Activated naive CD4-positive, alpha-beta T cell treated with anti-CD3 and anti-CD28 coated beads, Interleukin-2, amount 50 U/mL, for 24 hours (primary cell): Measurements from ENCODE around the gene BRPF1.
A peak's percentile ranks its signal among the peaks of the same experiment; 100 is the strongest.

Experiments used
- H3K27ac Mint-ChIP-seq: one replicate; pipeline ENCODE4 v1.8.0; 2021; ENCODE audit warnings: mild to moderate bottlenecking, mixed read lengths
- H3K27me3 Mint-ChIP-seq: one replicate; pipeline ENCODE4 v1.8.0; 2021; ENCODE audit warnings: mixed read lengths
- H3K36me3 Mint-ChIP-seq: one replicate; pipeline ENCODE4 v1.8.0; 2021; ENCODE audit warnings: mixed read lengths
- H3K4me1 Mint-ChIP-seq: one replicate; pipeline ENCODE4 v1.8.0; 2021; ENCODE audit warnings: mixed read lengths
- H3K4me3 Mint-ChIP-seq: one replicate; pipeline ENCODE4 v1.8.0; 2021; ENCODE audit warnings: mild to moderate bottlenecking, mixed read lengths
- H3K9me3 Mint-ChIP-seq: one replicate; pipeline ENCODE4 v1.8.0; 2021; ENCODE audit warnings: mixed read lengths

BRPF1 gene

GRCh38 chr3:9716801-9717555 lies 14.6 kb upstream of the BRPF1 start:
- Mint-ChIP-seq H3K4me1 (peaks cover 14% of the 10 kb centered on the region), H3K27me3 (no peaks in the 10 kb centered on the region), H3K27ac (no peak overlapping the region), H3K9me3 (no peaks in the 10 kb centered on the region), H3K4me3 (no peak overlapping the region), H3K36me3 (no peaks in the 10 kb centered on the region)

- Mint-ChIP-seq H3K27me3 (no peaks in the 10 kb centered on the region), H3K4me1 (peaks cover 14% of the 10 kb centered on the region), H3K36me3 (no peaks in the 10 kb centered on the region), H3K9me3 (no peaks in the 10 kb centered on the region), H3K27ac (no peak overlapping the region), H3K4me3 (no peak overlapping the region)
Observed at GRCh38 chr3:9717563-9717962, 14.0 kb upstream of the BRPF1 start.

GRCh38 chr3:9718118-9718517 lies 13.4 kb upstream of the BRPF1 start:
- Mint-ChIP-seq H3K9me3 (no peaks in the 10 kb centered on the region), H3K36me3 (no peaks in the 10 kb centered on the region), H3K4me1 (peaks cover 14% of the 10 kb centered on the region), H3K27ac (no peak overlapping the region), H3K4me3 (no peak overlapping the region), H3K27me3 (no peaks in the 10 kb centered on the region)

GRCh38 chr3:9721015-9721699 lies 10.4 kb upstream of the BRPF1 start:
- no peaks in the 10 kb centered on the region for H3K36me3 Mint-ChIP-seq
- no peaks in the 10 kb centered on the region for H3K27me3 Mint-ChIP-seq
- peaks cover 14% of the 10 kb centered on the region for H3K4me1 Mint-ChIP-seq
- H3K4me3 Mint-ChIP-seq, result no peak overlapping the region
- H3K27ac Mint-ChIP-seq, result no peak overlapping the region
- H3K9me3 Mint-ChIP-seq, result no peaks in the 10 kb centered on the region

GRCh38 chr3:9721700-9722060 lies 9.9 kb upstream of the BRPF1 start:
- H3K9me3 Mint-ChIP-seq, result no peaks in the 10 kb centered on the region
- H3K4me1 Mint-ChIP-seq, result peaks cover 16% of the 10 kb centered on the region
- no peak overlapping the region for H3K27ac Mint-ChIP-seq
- H3K36me3 Mint-ChIP-seq, result no peaks in the 10 kb centered on the region
- H3K27me3 Mint-ChIP-seq, result no peaks in the 10 kb centered on the region
- no peak overlapping the region for H3K4me3 Mint-ChIP-seq

GRCh38 chr3:9725775-9726515 lies 5.6 kb upstream of the BRPF1 start:
- no peaks in the 10 kb centered on the region for H3K9me3 Mint-ChIP-seq
- H3K27ac Mint-ChIP-seq, result no peak overlapping the region
- no peak overlapping the region for H3K4me3 Mint-ChIP-seq
- H3K4me1 Mint-ChIP-seq, result peaks cover 28% of the 10 kb centered on the region
- H3K36me3 Mint-ChIP-seq, result no peaks in the 10 kb centered on the region
- H3K27me3 Mint-ChIP-seq, result no peaks in the 10 kb centered on the region

- no peaks in the 10 kb centered on the region for H3K36me3 Mint-ChIP-seq
- no peaks in the 10 kb centered on the region for H3K27me3 Mint-ChIP-seq
- no peaks in the 10 kb centered on the region for H3K9me3 Mint-ChIP-seq
- peaks cover 29% of the 10 kb centered on the region for H3K4me1 Mint-ChIP-seq
- H3K4me3 Mint-ChIP-seq, result peak overlapping the region; percentile 63
- peak overlapping the region; percentile 44 for H3K27ac Mint-ChIP-seq
Observed at GRCh38 chr3:9727041-9727595, 4.4 kb upstream of the BRPF1 start.

- Mint-ChIP-seq H3K27ac (peak overlapping the region; percentile 44), H3K36me3 (no peaks in the 10 kb centered on the region), H3K4me3 (peak overlapping the region; percentile 63), H3K4me1 (peaks cover 34% of the 10 kb centered on the region), H3K27me3 (no peaks in the 10 kb centered on the region), H3K9me3 (no peaks in the 10 kb centered on the region)
Observed at GRCh38 chr3:9727743-9728142, 3.8 kb upstream of the BRPF1 start.

- Mint-ChIP-seq H3K4me1 (peaks cover 51% of the 10 kb centered on the region), H3K27me3 (no peaks in the 10 kb centered on the region), H3K27ac (no peak overlapping the region), H3K9me3 (no peaks in the 10 kb centered on the region), H3K4me3 (no peak overlapping the region), H3K36me3 (no peaks in the 10 kb centered on the region)
Observed at GRCh38 chr3:9729419-9729818, 2.1 kb upstream of the BRPF1 start.

- Mint-ChIP-seq H3K4me1 (peaks cover 64% of the 10 kb centered on the region), H3K4me3 (peak overlapping the region; percentile 97), H3K27me3 (no peaks in the 10 kb centered on the region)
Observed at GRCh38 chr3:9730657-9731205, 804 bp upstream of the BRPF1 start.

GRCh38 chr3:9732080-9732739 lies 675 bp downstream of the BRPF1 start:
- H3K36me3 Mint-ChIP-seq, result peaks cover 3% of the 10 kb centered on the region
- peak overlapping the region; percentile 98 for H3K27ac Mint-ChIP-seq
- peaks cover 69% of the 10 kb centered on the region for H3K4me1 Mint-ChIP-seq
- peak overlapping the region; percentile 95 for H3K4me3 Mint-ChIP-seq
- no peaks in the 10 kb centered on the region for H3K9me3 Mint-ChIP-seq
- H3K27me3 Mint-ChIP-seq, result no peaks in the 10 kb centered on the region

More at GRCh38 chr3:9730657-9731205, 804 bp upstream of the BRPF1 start:
- H3K27ac Mint-ChIP-seq, result peak overlapping the region; percentile 98
- H3K9me3 Mint-ChIP-seq, result no peaks in the 10 kb centered on the region
- H3K36me3 Mint-ChIP-seq, result peaks cover 3% of the 10 kb centered on the region

- Mint-ChIP-seq H3K27ac (peak overlapping the region; percentile 98), H3K4me1 (peaks cover 66% of the 10 kb centered on the region), H3K4me3 (peak overlapping the region; percentile 95), H3K36me3 (peaks cover 3% of the 10 kb centered on the region), H3K27me3 (no peaks in the 10 kb centered on the region), H3K9me3 (no peaks in the 10 kb centered on the region)
Observed at GRCh38 chr3:9732740-9733115, 1.2 kb downstream of the BRPF1 start.

- H3K36me3 Mint-ChIP-seq, result peaks cover 13% of the 10 kb centered on the region
- peak overlapping the region; percentile 26 for H3K27ac Mint-ChIP-seq
- H3K9me3 Mint-ChIP-seq, result no peaks in the 10 kb centered on the region
- no peak overlapping the region for H3K4me3 Mint-ChIP-seq
- H3K27me3 Mint-ChIP-seq, result no peaks in the 10 kb centered on the region
- peaks cover 56% of the 10 kb centered on the region for H3K4me1 Mint-ChIP-seq
Observed at GRCh38 chr3:9736831-9737230, 5.3 kb downstream of the BRPF1 start.

GRCh38 chr3:9739181-9739580 lies 7.6 kb downstream of the BRPF1 start:
- H3K36me3 Mint-ChIP-seq, result peaks cover 13% of the 10 kb centered on the region
- H3K4me3 Mint-ChIP-seq, result no peak overlapping the region
- H3K9me3 Mint-ChIP-seq, result no peaks in the 10 kb centered on the region
- H3K27ac Mint-ChIP-seq, result no peak overlapping the region
- peaks cover 36% of the 10 kb centered on the region for H3K4me1 Mint-ChIP-seq
- H3K27me3 Mint-ChIP-seq, result no peaks in the 10 kb centered on the region

- H3K27ac Mint-ChIP-seq, result no peak overlapping the region
- H3K9me3 Mint-ChIP-seq, result no peaks in the 10 kb centered on the region
- H3K4me3 Mint-ChIP-seq, result no peak overlapping the region
- H3K4me1 Mint-ChIP-seq, result peaks cover 13% of the 10 kb centered on the region
- H3K36me3 Mint-ChIP-seq, result peaks cover 13% of the 10 kb centered on the region
- H3K27me3 Mint-ChIP-seq, result no peaks in the 10 kb centered on the region
Observed at GRCh38 chr3:9742560-9742959, 11.0 kb downstream of the BRPF1 start.
